ENCODE results near the gene ENTHD1. TPM values are rescaled to one million over a fixed set of nuclear protein-coding genes. Genes with fewer than 3 reads are reported as not detected.

ENTHD1 gene
- total RNA-seq, 2 donors from 2014 or later: 0.46 to 0.77 TPM

GRCh38 chr22:39697790-39698430 lies 195.7 kb downstream of the ENTHD1 start:
- Mint-ChIP-seq H3K4me1 (ENCODE audit: low read depth) (no peaks in the 10 kb centered on the region), H3K27ac (no peak overlapping the region), H3K36me3 (ENCODE audit: insufficient read depth in 2 of 2) (no peaks in the 10 kb centered on the region), H3K27me3 (ENCODE audit: low read depth) (no peaks in the 10 kb centered on the region), H3K9me3 (no peaks in the 10 kb centered on the region), H3K4me3 (no peak overlapping the region)
- ATAC-seq (replicated peaks in 1 of 2) (no peak), DNase-seq (no peak)

- no peaks in the 10 kb centered on the region for H3K9me3 Mint-ChIP-seq
- ATAC-seq (replicated peaks in 1 of 2) (no peak), DNase-seq (no peak)
- H3K27ac Mint-ChIP-seq: no peak overlapping the region
- H3K4me3 Mint-ChIP-seq: no peak overlapping the region
- peaks cover 9% of the 10 kb centered on the region for H3K4me1 Mint-ChIP-seq (ENCODE audit: low read depth)
- peaks cover 6% of the 10 kb centered on the region for H3K27me3 Mint-ChIP-seq (ENCODE audit: low read depth)
- no peaks in the 10 kb centered on the region for H3K36me3 Mint-ChIP-seq (ENCODE audit: insufficient read depth in 2 of 2)
Measured at GRCh38 chr22:39693943-39694500, 199.5 kb downstream of the ENTHD1 start.

Other genes starting within 250 kb of the ENTHD1 start
- gene GRAP2, start 7.3 kb upstream of the ENTHD1 start, total RNA-seq: 10 to 100 TPM; 56.4 to 59.4 TPM
- gene TMA7B, start 66.6 kb upstream of the ENTHD1 start, total RNA-seq: 1 to 10 TPM; 1.4 to 2.5 TPM
- gene FAM83F, start 101.2 kb upstream of the ENTHD1 start, total RNA-seq: under 1 TPM; 0.81 to 0.89 TPM